Measurements from ENCODE around the gene FANCI.

The FANCI gene

GRCh38 chr15:89243691-89244573 lies at the start of gene FANCI:
Gene FANCI (plus strand): TSS chr15:89243979. CDS start chr15:89247648, 3,669 bp downstream.
- DNase-seq: peak; percentile 93
- in situ Hi-C loops (cut with HindIII; ENCODE audit: low pct_ligation_motif_present, low pct_unique_long_range_greater_than_20kb, low sequenced_read_pairs): no loop called here

- in situ Hi-C loops (cut with HindIII; ENCODE audit: low pct_ligation_motif_present, low pct_unique_long_range_greater_than_20kb, low sequenced_read_pairs): no loop called here
- no peak for DNase-seq
Observed at GRCh38 chr15:89194608-89195007, 49.2 kb upstream of the FANCI start.

DNA sequence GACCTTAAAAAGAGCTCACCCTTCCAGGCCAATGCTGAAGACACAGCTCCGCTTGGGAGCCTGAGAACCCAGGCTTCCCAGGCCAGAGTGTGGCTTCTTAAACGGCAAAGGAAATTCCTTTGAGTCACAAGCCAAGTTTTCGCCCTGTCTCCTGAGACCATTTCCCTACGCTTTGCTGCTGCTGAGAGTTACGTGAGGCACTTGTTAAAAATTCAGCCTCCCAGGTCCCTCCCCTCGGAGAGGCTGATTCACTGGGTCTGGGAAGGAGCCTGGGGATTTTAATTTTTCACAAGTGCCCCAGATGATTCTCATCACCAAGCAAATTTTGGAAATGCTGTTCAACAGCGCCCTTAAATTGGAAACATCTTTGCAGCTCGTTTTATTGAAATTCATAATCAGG lies 47.9 kb upstream of the FANCI start:
- in situ Hi-C loops (cut with HindIII; ENCODE audit: low pct_ligation_motif_present, low pct_unique_long_range_greater_than_20kb, low sequenced_read_pairs): no loop called here
- peak; percentile 15 for DNase-seq

DNA sequence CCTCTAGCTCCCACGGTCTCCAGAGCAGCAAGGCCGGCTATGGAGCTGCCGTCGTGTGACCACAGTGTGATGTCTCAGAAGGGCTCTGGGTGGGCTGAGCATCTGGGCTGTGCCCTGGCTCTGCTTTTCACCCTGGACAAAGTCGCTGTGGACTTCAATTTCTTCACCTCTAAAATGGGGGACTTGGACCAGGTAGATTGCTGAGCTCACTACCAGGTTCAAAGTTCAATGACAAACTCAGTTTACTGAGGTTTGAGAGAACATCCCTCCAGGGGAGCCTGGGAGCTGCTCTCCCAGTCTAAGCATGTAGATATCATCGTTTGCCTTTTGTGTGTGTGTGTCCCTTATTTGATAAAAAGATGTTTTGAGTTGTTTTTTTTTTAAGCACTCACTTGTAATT lies 47.5 kb upstream of the FANCI start:
- DNase-seq: no peak
- in situ Hi-C loops (cut with HindIII; ENCODE audit: low pct_ligation_motif_present, low pct_unique_long_range_greater_than_20kb, low sequenced_read_pairs): no loop called here

DNA sequence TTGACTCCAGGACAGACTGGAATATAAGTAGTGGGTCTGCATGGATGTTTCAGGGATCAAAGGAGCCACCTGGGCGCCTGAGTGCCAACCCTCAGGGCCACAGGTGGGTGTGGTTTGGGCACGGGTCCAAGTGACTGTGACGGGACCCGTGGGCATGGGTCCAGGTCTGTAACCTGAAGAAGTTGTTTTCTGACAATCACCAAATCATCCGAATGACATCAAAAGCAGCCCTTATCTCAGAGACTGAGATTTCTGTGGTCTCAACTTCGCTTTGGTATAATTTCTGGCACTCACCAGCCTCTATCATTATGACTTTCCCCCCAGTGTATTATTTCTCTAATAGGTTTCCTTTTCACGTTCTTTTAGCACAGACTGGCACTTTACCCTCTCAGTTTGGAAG lies 46.8 kb upstream of the FANCI start:
- DNase-seq: no peak
- in situ Hi-C loops (cut with HindIII; ENCODE audit: low pct_ligation_motif_present, low pct_unique_long_range_greater_than_20kb, low sequenced_read_pairs): no loop called here

GRCh38 chr15:89197503-89197971 lies 46.2 kb upstream of the FANCI start:
- no peak for DNase-seq
- in situ Hi-C loops (cut with HindIII; ENCODE audit: low pct_ligation_motif_present, low pct_unique_long_range_greater_than_20kb, low sequenced_read_pairs): no loop called here

GRCh38 chr15:89198196-89198595 lies 45.6 kb upstream of the FANCI start:
- DNase-seq: no peak
- in situ Hi-C loops (cut with HindIII; ENCODE audit: low pct_ligation_motif_present, low pct_unique_long_range_greater_than_20kb, low sequenced_read_pairs): no loop called here

- DNase-seq: no peak
- in situ Hi-C loops (cut with HindIII; ENCODE audit: low pct_ligation_motif_present, low pct_unique_long_range_greater_than_20kb, low sequenced_read_pairs): no loop called here
Observed at GRCh38 chr15:89198934-89199333, 44.8 kb upstream of the FANCI start.

- in situ Hi-C loops (cut with HindIII; ENCODE audit: low pct_ligation_motif_present, low pct_unique_long_range_greater_than_20kb, low sequenced_read_pairs): no loop called here
- no peak for DNase-seq
Observed at GRCh38 chr15:89199746-89200145, 44.0 kb upstream of the FANCI start.

GRCh38 chr15:89200182-89200581 lies 43.6 kb upstream of the FANCI start:
- in situ Hi-C loops (cut with HindIII; ENCODE audit: low pct_ligation_motif_present, low pct_unique_long_range_greater_than_20kb, low sequenced_read_pairs): no loop called here
- no peak for DNase-seq

- no peak for DNase-seq
- in situ Hi-C loops (cut with HindIII; ENCODE audit: low pct_ligation_motif_present, low pct_unique_long_range_greater_than_20kb, low sequenced_read_pairs): no loop called here
Observed at GRCh38 chr15:89201465-89202005, 42.2 kb upstream of the FANCI start.

DNA sequence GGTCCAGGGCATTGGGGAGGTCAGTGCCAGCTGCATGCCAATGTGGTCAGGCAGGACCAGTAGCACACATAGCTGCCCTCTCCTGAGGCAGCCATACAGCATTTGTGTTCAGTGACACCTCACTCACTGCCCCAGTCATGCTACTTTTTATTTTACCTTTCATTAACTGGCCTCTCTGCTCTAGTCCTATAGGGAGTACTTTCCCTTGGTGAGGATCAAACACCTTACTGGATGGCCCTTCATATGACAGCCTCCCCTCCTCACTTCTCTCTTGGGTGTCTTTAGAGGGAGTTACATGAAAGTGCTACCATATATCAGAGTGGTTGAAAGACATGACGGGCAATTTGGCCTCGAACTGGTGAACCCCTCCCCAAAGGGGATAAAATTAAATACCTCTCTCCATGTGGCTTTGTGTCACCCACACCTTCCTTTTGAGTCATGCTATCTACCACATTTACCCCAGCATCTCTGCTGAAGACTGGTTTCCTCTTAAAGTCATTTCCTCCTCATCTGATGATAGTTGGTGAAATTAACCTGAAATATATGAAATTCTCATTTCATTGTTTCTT lies 40.0 kb upstream of the FANCI start:
- DNase-seq: no peak

GRCh38 chr15:89205991-89206585 lies 37.7 kb upstream of the FANCI start:
- in situ Hi-C loops (cut with HindIII; ENCODE audit: low pct_ligation_motif_present, low pct_unique_long_range_greater_than_20kb, low sequenced_read_pairs): no loop called here
- no peak for DNase-seq

More for the DNA sequence above, 40.0 kb upstream of the FANCI start:
- in situ Hi-C loops (cut with HindIII; ENCODE audit: low pct_ligation_motif_present, low pct_unique_long_range_greater_than_20kb, low sequenced_read_pairs): no loop called here

DNA sequence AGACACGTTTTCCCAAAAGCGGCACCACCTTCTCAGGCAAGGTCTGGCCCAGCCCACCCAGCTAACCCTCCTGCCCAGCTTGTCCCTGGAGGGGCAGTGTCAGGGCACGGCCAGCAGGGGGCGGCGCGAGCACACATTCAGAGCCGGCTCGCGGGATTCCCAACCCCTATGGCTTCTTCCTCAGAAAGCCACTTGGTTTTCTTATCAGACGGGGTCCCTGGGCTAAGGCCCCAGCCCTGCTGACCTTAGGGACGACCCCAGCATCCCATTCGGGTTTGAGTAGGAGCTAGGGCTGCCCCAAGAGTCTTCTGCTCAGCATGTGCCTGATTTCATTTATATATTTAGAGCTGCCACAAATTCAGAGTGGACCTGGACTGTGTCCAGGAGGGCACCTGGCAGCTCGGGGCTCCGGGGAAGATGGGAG lies 36.9 kb upstream of the FANCI start:
- in situ Hi-C loops (cut with HindIII; ENCODE audit: low pct_ligation_motif_present, low pct_unique_long_range_greater_than_20kb, low sequenced_read_pairs): no loop called here
- peak; percentile 65 for DNase-seq

GRCh38 chr15:89208256-89208655 lies 35.5 kb upstream of the FANCI start:
- no peak for DNase-seq
- in situ Hi-C loops (cut with HindIII; ENCODE audit: low pct_ligation_motif_present, low pct_unique_long_range_greater_than_20kb, low sequenced_read_pairs): no loop called here

GRCh38 chr15:89209057-89209456 lies 34.7 kb upstream of the FANCI start:
- no peak for DNase-seq
- in situ Hi-C loops (cut with HindIII; ENCODE audit: low pct_ligation_motif_present, low pct_unique_long_range_greater_than_20kb, low sequenced_read_pairs): no loop called here

DNA sequence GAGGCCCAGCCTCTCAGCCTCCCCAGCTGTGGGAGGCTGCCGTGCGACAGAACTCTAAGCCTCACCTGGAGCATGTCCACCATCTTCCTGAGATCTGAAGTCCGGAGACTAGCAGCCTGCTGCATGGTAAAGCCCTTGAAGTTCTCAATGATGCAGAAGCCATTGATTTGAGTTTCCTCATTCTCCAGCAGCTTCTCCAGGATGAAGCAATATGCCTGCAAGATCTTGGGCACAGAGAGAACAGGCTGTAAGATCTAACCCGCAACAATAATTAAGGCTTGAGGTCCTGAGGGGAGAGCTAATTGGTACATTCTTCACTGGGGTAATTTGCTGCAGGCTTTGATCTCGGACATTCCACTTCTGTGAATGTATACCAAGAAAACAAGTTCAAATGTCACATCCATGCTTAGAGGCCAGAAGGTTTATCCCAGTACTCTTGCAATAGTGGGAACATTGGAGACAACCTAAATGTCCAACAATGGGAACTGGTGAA lies 32.1 kb upstream of the FANCI start:
- in situ Hi-C loops (cut with HindIII; ENCODE audit: low pct_ligation_motif_present, low pct_unique_long_range_greater_than_20kb, low sequenced_read_pairs): no loop called here

GRCh38 chr15:89215627-89216026 lies 28.2 kb upstream of the FANCI start:
- DNase-seq: no peak
- in situ Hi-C loops (cut with HindIII; ENCODE audit: low pct_ligation_motif_present, low pct_unique_long_range_greater_than_20kb, low sequenced_read_pairs): no loop called here

More for the DNA sequence above, 32.1 kb upstream of the FANCI start:
- DNase-seq: no peak

DNA sequence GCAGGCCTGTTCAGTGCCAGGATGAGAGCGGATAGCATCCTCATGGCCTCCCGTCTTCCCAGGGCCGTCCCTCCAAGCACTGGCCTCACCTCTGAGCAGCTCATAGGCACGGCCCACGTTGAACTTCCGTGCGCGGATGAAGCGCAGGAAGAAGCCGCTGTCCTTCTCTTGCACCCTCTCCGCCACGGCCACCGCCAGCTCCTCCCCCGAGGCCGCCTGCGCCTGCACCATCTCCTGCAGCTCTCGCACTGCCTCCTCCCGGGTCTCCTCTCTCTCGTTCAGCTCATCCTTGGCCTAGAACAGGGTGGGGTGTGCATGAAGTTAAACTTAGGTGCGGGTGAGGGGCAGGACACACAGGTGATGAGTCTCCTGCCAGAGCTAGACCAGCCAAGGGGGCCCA lies 26.7 kb upstream of the FANCI start:
- no peak for DNase-seq
- in situ Hi-C loops (cut with HindIII; ENCODE audit: low pct_ligation_motif_present, low pct_unique_long_range_greater_than_20kb, low sequenced_read_pairs): no loop called here
